NCI-H82 treated with DMSO at 0.1 percent for 48 hours (cell line): ENCODE measurements around the gene TOMM6.

Experiments
- DNase-seq: peaks from one replicate; lab custom pipeline; 2025; ENCODE audit not compliant: unreplicated experiment; lab: John Stamatoyannopoulos, UW

The TOMM6 gene

GRCh38 chr6:41821266-41821665 lies 33.8 kb downstream of the TOMM6 start:
- DNase-seq: no peak

GRCh38 chr6:41822021-41822420 lies 34.5 kb downstream of the TOMM6 start:
- DNase-seq: no peak

GRCh38 chr6:41823178-41823577 lies 35.7 kb downstream of the TOMM6 start:
- DNase-seq: no peak

GRCh38 chr6:41824571-41825569 lies 37.4 kb downstream of the TOMM6 start:
- DNase-seq: no peak

- no peak for DNase-seq
These were observed 39.0 kb downstream of the TOMM6 start for GRCh38 chr6:41826343-41827022.

GRCh38 chr6:41832263-41832662 lies 44.8 kb downstream of the TOMM6 start:
- no peak for DNase-seq

GRCh38 chr6:41836022-41836659 lies 48.6 kb downstream of the TOMM6 start:
- no peak for DNase-seq

- no peak for DNase-seq
These were observed 49.2 kb downstream of the TOMM6 start for GRCh38 chr6:41836660-41837052.
